DMS153 (cell line): ENCODE data around the gene E4F1.
A peak's percentile ranks its signal among the peaks of the same experiment; 100 is the strongest.
"Not testable (repeated sequence)": the region's sequence is repeated elsewhere in the genome, so short reads cannot be mapped to it uniquely, and the experiment has no call there.

ENCODE experiments used
- DNase-seq: peaks from one replicate; lab custom pipeline; 2025; lab: John Stamatoyannopoulos, UW

Gene E4F1

GRCh38 chr16:2244926-2245795 is 21.8 kb downstream of the E4F1 start:
- DNase-seq, result no peak

GRCh38 chr16:2246301-2246885 is 23.0 kb downstream of the E4F1 start:
- no peak for DNase-seq

- DNase-seq, result no peak
These were observed 27.4 kb downstream of the E4F1 start for GRCh38 chr16:2250652-2251295.

GRCh38 chr16:2251296-2252111 is 28.1 kb downstream of the E4F1 start, which contains the start of gene ECI1:
TSS of gene ECI1 (minus strand) at chr16:2251587. CDS start at chr16:2251566, 21 bp downstream.
- DNase-seq, result peak; percentile 89

GRCh38 chr16:2252806-2253148 is 29.4 kb downstream of the E4F1 start:
- no peak for DNase-seq

- no peak for DNase-seq
These were observed 29.9 kb downstream of the E4F1 start for GRCh38 chr16:2253293-2253692.

- no peak for DNase-seq
These were observed 33.2 kb downstream of the E4F1 start for GRCh38 chr16:2256531-2257140.

GRCh38 chr16:2257726-2258125 is 34.3 kb downstream of the E4F1 start:
- DNase-seq, result no peak

GRCh38 chr16:2258530-2258929 is 35.1 kb downstream of the E4F1 start:
- not testable (repeated sequence) for DNase-seq

GRCh38 chr16:2260250-2260649 is 36.9 kb downstream of the E4F1 start:
- DNase-seq, result no peak

- not testable (repeated sequence) for DNase-seq
These were observed 39.6 kb downstream of the E4F1 start for GRCh38 chr16:2263026-2263425.

- not testable (repeated sequence) for DNase-seq
These were observed 43.5 kb downstream of the E4F1 start for GRCh38 chr16:2266887-2267286.

- not testable (repeated sequence) for DNase-seq
These were observed 44.1 kb downstream of the E4F1 start for GRCh38 chr16:2267505-2267912.

- DNase-seq, result peak; percentile 87
These were observed 44.7 kb downstream of the E4F1 start, which contains the start of gene RNPS1 for GRCh38 chr16:2267913-2268666. TSS of gene RNPS1 (minus strand) at chr16:2268126. CDS start at chr16:2264643, 3,483 bp downstream.

- no peak for DNase-seq
These were observed 46.7 kb downstream of the E4F1 start for GRCh38 chr16:2270070-2270462.

GRCh38 chr16:2270588-2271470 is 47.4 kb downstream of the E4F1 start:
- DNase-seq, result no peak

GRCh38 chr16:2271848-2272461 is 48.6 kb downstream of the E4F1 start:
- DNase-seq, result no peak

GRCh38 chr16:2273484-2273883 is 50.1 kb downstream of the E4F1 start:
- DNase-seq, result no peak

GRCh38 chr16:2273931-2274330 is 50.5 kb downstream of the E4F1 start:
- DNase-seq, result no peak
